GM21825 (cell line): ENCODE measurements around the gene FNTB.

ENCODE experiments used
- ATAC-seq: cut with Tn5 transposase; IDR thresholded peaks from one replicate; pipeline ENCODE4 v1.9.1; 2021; ENCODE audit warnings: mild to moderate bottlenecking, moderate library complexity; ENCODE audit not compliant: unreplicated experiment

Gene FNTB

GRCh38 chr14:64973826-64974225 is 12.9 kb upstream of the FNTB start:
- no peak for ATAC-seq

- no peak for ATAC-seq
Measured at GRCh38 chr14:64974563-64974962, 12.1 kb upstream of the FNTB start.

GRCh38 chr14:64979336-64980074 is 7.2 kb upstream of the FNTB start:
- ATAC-seq, result no peak

- no peak for ATAC-seq
Measured at GRCh38 chr14:64983439-64984310, 3.0 kb upstream of the FNTB start.

GRCh38 chr14:64987438-64987767 is 708 bp downstream of the FNTB start:
- ATAC-seq, result no peak

- ATAC-seq, result no peak
Measured at GRCh38 chr14:64990296-64990695, 3.6 kb downstream of the FNTB start.

GRCh38 chr14:64990939-64991338 is 4.2 kb downstream of the FNTB start:
- no peak for ATAC-seq

- ATAC-seq, result no peak
Measured at GRCh38 chr14:64992328-64992885, 5.7 kb downstream of the FNTB start.

GRCh38 chr14:64993266-64993930 is 6.7 kb downstream of the FNTB start:
- ATAC-seq, result no peak

- no peak for ATAC-seq
Measured at GRCh38 chr14:64994540-64994939, 7.8 kb downstream of the FNTB start.

GRCh38 chr14:64995291-64995690 is 8.6 kb downstream of the FNTB start:
- no peak for ATAC-seq

GRCh38 chr14:64997108-64997794 is 10.6 kb downstream of the FNTB start:
- no peak for ATAC-seq

GRCh38 chr14:64998455-64998931 is 11.8 kb downstream of the FNTB start:
- ATAC-seq, result no peak

GRCh38 chr14:65000898-65001591 is 14.3 kb downstream of the FNTB start:
- ATAC-seq, result no peak

GRCh38 chr14:65001723-65002122 is 15.0 kb downstream of the FNTB start:
- ATAC-seq, result no peak

GRCh38 chr14:65002586-65003210 is 16.0 kb downstream of the FNTB start:
- ATAC-seq, result no peak

GRCh38 chr14:65003394-65003793 is 16.7 kb downstream of the FNTB start:
- no peak for ATAC-seq

GRCh38 chr14:65006261-65006721 is 19.6 kb downstream of the FNTB start:
- ATAC-seq, result no peak

- no peak for ATAC-seq
Measured at GRCh38 chr14:65007202-65007601, 20.5 kb downstream of the FNTB start.
